TTC549 (cell line): ENCODE data around the gene TMPRSS6.

Experiments
- FAIRE-seq: peaks from 2 replicates; lab custom pipeline; 2012; peaks lifted over from hg19 to GRCh38; lab: Jason Lieb, UNC

Gene TMPRSS6

GRCh38 chr22:37028692-37029674 lies 80.5 kb downstream of the TMPRSS6 start:
- FAIRE-seq: no peak

GRCh38 chr22:37027556-37027955 lies 82.0 kb downstream of the TMPRSS6 start:
- FAIRE-seq: no peak

- no peak for FAIRE-seq
These were observed 83.2 kb downstream of the TMPRSS6 start for GRCh38 chr22:37026325-37026724.

GRCh38 chr22:37025500-37026070 lies 83.9 kb downstream of the TMPRSS6 start:
- no peak for FAIRE-seq

GRCh38 chr22:37024339-37025157 lies 85.0 kb downstream of the TMPRSS6 start:
- FAIRE-seq: no peak

- FAIRE-seq: no peak
These were observed 85.7 kb downstream of the TMPRSS6 start for GRCh38 chr22:37023743-37024338.

GRCh38 chr22:37022483-37023337 lies 86.8 kb downstream of the TMPRSS6 start:
- no peak for FAIRE-seq

GRCh38 chr22:37021710-37022482 lies 87.6 kb downstream of the TMPRSS6 start:
- FAIRE-seq: no peak

GRCh38 chr22:37021041-37021440 lies 88.5 kb downstream of the TMPRSS6 start:
- no peak for FAIRE-seq

GRCh38 chr22:37020192-37020479 lies 89.4 kb downstream of the TMPRSS6 start:
- no peak for FAIRE-seq

- no peak for FAIRE-seq
These were observed 90.0 kb downstream of the TMPRSS6 start, which contains the start of the genes MPST and TST for GRCh38 chr22:37019309-37020191. MPST (plus strand) TSS chr22:37019742; CDS start chr22:37019837, 95 bp downstream. TST (minus strand) TSS chr22:37019447; CDS start chr22:37018732, 715 bp downstream.

GRCh38 chr22:37018815-37019308 lies 90.7 kb downstream of the TMPRSS6 start:
- FAIRE-seq: no peak

GRCh38 chr22:37018086-37018814 lies 91.3 kb downstream of the TMPRSS6 start:
- no peak for FAIRE-seq

GRCh38 chr22:37017356-37017755 lies 92.2 kb downstream of the TMPRSS6 start:
- FAIRE-seq: no peak

- no peak for FAIRE-seq
These were observed 93.2 kb downstream of the TMPRSS6 start for GRCh38 chr22:37016134-37016910.

- FAIRE-seq: no peak
These were observed 94.0 kb downstream of the TMPRSS6 start for GRCh38 chr22:37015587-37015878.
